Measurements from ENCODE around the gene ZNF670. TPM values are rescaled to one million over a fixed set of nuclear protein-coding genes. Genes with fewer than 3 reads are reported as not detected.
A peak's percentile ranks its signal among the peaks of the same experiment; 100 is the strongest.

The ZNF670 gene
- total and polyA plus RNA-seq, 10 donors = 1.4 to 5.6 (median 3.7) TPM

- Histone ChIP-seq H3K27ac (no peak overlapping the region), H3K9me3 (peaks cover 15 to 63% (median 58%) of the 10 kb centered on the region in 8 donors), H3K36me3 (peaks cover 12 to 58% (median 38%) of the 10 kb centered on the region in 6 donors), H3K4me1 (peaks cover 5 to 27% (median 20%) of the 10 kb centered on the region in 6 donors), H3K4me3 (peak overlapping the region in 1 of 8 donors; percentile 97), H3K27me3 (replicated peaks in 1 of 7) (peaks cover 0 to 5% (median 0%) of the 10 kb centered on the region in 7 donors)
- DNase-seq = no peak
- TF ChIP-seq CTCF (IDR thresholded peaks at IDR 0.05 in 8 of 11, conservative IDR thresholded peaks at IDR 0.05 in 3 of 11) = no peak
- no peak for TF ChIP-seq POLR2A (IDR thresholded peaks at IDR 0.05)
- TF ChIP-seq POLR2AphosphoS5 (IDR thresholded peaks at IDR 0.05) = no peak
- 97 to 100% (median 100%) methylated on average over 1 of the region's 1 CpG for WGBS, 5 donors
- intact Hi-C loops (cut with DNase I; ENCODE audit: low total_unique reads) = no loop called here
These were observed 23.8 kb upstream of the ZNF670 start for GRCh38 chr1:247102381-247102780.

- TF ChIP-seq CTCF (IDR thresholded peaks at IDR 0.05 in 8 of 11, conservative IDR thresholded peaks at IDR 0.05 in 3 of 11) (no peak), POLR2A (IDR thresholded peaks at IDR 0.05) (no peak), POLR2AphosphoS5 (IDR thresholded peaks at IDR 0.05) (no peak)
- no peak for DNase-seq
- 95 to 99% (median 98%) methylated on average over 9 of the region's 9 CpGs for WGBS, 5 donors
- Histone ChIP-seq H3K36me3 (peaks cover 12 to 64% (median 41%) of the 10 kb centered on the region in 6 donors), H3K4me3 (peak overlapping the region in 1 of 8 donors; percentile 6), H3K27ac (no peak overlapping the region), H3K27me3 (replicated peaks in 1 of 7) (no peaks in the 10 kb centered on the region), H3K9me3 (peaks cover 23 to 79% (median 74%) of the 10 kb centered on the region in 8 donors), H3K4me1 (peaks cover 5 to 27% (median 20%) of the 10 kb centered on the region in 6 donors)
- intact Hi-C loops (cut with DNase I; ENCODE audit: low total_unique reads) = no loop called here
These were observed 22.2 kb upstream of the ZNF670 start for GRCh38 chr1:247100676-247101279.

- TF ChIP-seq POLR2AphosphoS5 (IDR thresholded peaks at IDR 0.05) = no peak
- TF ChIP-seq CTCF (IDR thresholded peaks at IDR 0.05 in 8 of 11, conservative IDR thresholded peaks at IDR 0.05 in 3 of 11) = no peak
- TF ChIP-seq POLR2A (IDR thresholded peaks at IDR 0.05) = no peak
- Histone ChIP-seq H3K36me3 (peaks cover 12 to 52% (median 35%) of the 10 kb centered on the region in 6 donors), H3K27me3 (replicated peaks in 1 of 7) (no peaks in the 10 kb centered on the region), H3K4me3 (no peak overlapping the region), H3K9me3 (peaks cover 29 to 90% (median 87%) of the 10 kb centered on the region in 8 donors), H3K27ac (no peak overlapping the region), H3K4me1 (no peaks in the 10 kb centered on the region)
- intact Hi-C loops (cut with DNase I; ENCODE audit: low total_unique reads) = no loop called here
- no peak for DNase-seq
- whole genome bisulfite sequencing, 5 donors = 94 to 96% (median 96%) methylated on average over 5 of the region's 5 CpGs
These were observed 18.3 kb upstream of the ZNF670 start for GRCh38 chr1:247096958-247097357.

GRCh38 chr1:247096544-247096943 lies 17.9 kb upstream of the ZNF670 start:
- no peak for TF ChIP-seq POLR2AphosphoS5 (IDR thresholded peaks at IDR 0.05)
- no peak for TF ChIP-seq CTCF (IDR thresholded peaks at IDR 0.05 in 8 of 11, conservative IDR thresholded peaks at IDR 0.05 in 3 of 11)
- no peak for TF ChIP-seq POLR2A (IDR thresholded peaks at IDR 0.05)
- no peaks in the 10 kb centered on the region for H3K27me3 ChIP-seq (replicated peaks in 1 of 7)
- no peak overlapping the region for H3K4me3 ChIP-seq
- no peak for DNase-seq
- WGBS, 5 donors = 95 to 100% (median 97%) methylated on average over 5 of the region's 5 CpGs
- peaks cover 29 to 86% (median 83%) of the 10 kb centered on the region in 8 donors for H3K9me3 ChIP-seq
- peaks cover 10 to 48% (median 30%) of the 10 kb centered on the region in 6 donors for H3K36me3 ChIP-seq
- H3K27ac ChIP-seq = no peak overlapping the region
- no peaks in the 10 kb centered on the region for H3K4me1 ChIP-seq
- intact Hi-C loops (cut with DNase I; ENCODE audit: low total_unique reads) = no loop called here

Measured in spleen (tissue), 11 donors.